ENCODE measurements around the gene ZFAND6. TPM values are rescaled to one million over a fixed set of nuclear protein-coding genes. Genes with fewer than 3 reads are reported as not detected.

ZFAND6 gene
- total and polyA plus RNA-seq, 10 donors, result 68.0 to 154 (median 89.2) TPM

GRCh38 chr15:80060356-80061006 is 1.0 kb downstream of the ZFAND6 start:
- WGBS, 5 donors, result 1 to 3% (median 3%) methylated on average over 26 of the region's 26 CpGs
- peak; percentile 80 for DNase-seq
- Histone ChIP-seq H3K9me3 (no peaks in the 10 kb centered on the region), H3K4me3 (peak overlapping the region; percentile 64 to 90 (median 76)), H3K4me1 (peaks cover 27 to 64% (median 51%) of the 10 kb centered on the region in 6 donors), H3K27me3 (replicated peaks in 1 of 7) (no peaks in the 10 kb centered on the region), H3K36me3 (no peaks in the 10 kb centered on the region), H3K27ac (peak overlapping the region; percentile 95 to 100 (median 98))
- intact Hi-C loops (cut with DNase I; ENCODE audit: low total_unique reads), result loop anchor here (5.0 kb wide), 1 partner anchor 92 kb away; the partner anchor contains the start of gene FAH
- TF ChIP-seq POLR2AphosphoS5 (IDR thresholded peaks at IDR 0.05) (no peak), POLR2A (IDR thresholded peaks at IDR 0.05) (no peak), CTCF (IDR thresholded peaks at IDR 0.05 in 8 of 11, conservative IDR thresholded peaks at IDR 0.05 in 3 of 11) (peak in 1 of 11 experiments; percentile 4)

DNA sequence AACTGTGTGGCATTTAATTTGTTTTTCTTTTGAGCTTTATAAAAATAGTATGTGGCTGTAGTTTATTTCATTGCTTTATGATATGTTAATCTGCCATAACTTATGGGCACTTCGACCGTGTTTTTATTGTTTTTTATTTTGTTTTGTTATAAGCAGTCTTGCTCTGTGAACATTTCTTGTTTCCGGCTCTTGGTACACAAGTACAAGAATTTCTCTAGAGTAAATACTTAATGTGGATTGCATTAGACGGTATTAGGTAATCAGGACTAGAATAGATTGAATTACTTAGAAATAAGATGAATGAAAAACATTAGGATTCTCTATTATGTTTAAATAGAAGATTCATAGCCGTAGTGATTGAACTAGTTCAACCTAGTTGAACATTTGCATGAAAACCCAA is 2.1 kb downstream of the ZFAND6 start:
- peaks cover 27 to 74% (median 55%) of the 10 kb centered on the region in 6 donors for H3K4me1 ChIP-seq
- TF ChIP-seq CTCF (IDR thresholded peaks at IDR 0.05 in 8 of 11, conservative IDR thresholded peaks at IDR 0.05 in 3 of 11), result no peak
- H3K27ac ChIP-seq, result peak overlapping the region in 2 of 8 donors; percentile 98 to 99
- no peaks in the 10 kb centered on the region for H3K36me3 ChIP-seq
- intact Hi-C loops (cut with DNase I; ENCODE audit: low total_unique reads), result loop anchor here (5.0 kb wide), 1 partner anchor 91 kb away; the partner anchor contains the start of gene FAH
- no peaks in the 10 kb centered on the region for H3K9me3 ChIP-seq
- 31 to 66% (median 43%) methylated on average over 5 of the region's 5 CpGs for WGBS, 5 donors
- no peak for DNase-seq
- peak overlapping the region in 5 of 8 donors; percentile 64 to 90 (median 89) for H3K4me3 ChIP-seq
- no peaks in the 10 kb centered on the region for H3K27me3 ChIP-seq (replicated peaks in 1 of 7)

DNA sequence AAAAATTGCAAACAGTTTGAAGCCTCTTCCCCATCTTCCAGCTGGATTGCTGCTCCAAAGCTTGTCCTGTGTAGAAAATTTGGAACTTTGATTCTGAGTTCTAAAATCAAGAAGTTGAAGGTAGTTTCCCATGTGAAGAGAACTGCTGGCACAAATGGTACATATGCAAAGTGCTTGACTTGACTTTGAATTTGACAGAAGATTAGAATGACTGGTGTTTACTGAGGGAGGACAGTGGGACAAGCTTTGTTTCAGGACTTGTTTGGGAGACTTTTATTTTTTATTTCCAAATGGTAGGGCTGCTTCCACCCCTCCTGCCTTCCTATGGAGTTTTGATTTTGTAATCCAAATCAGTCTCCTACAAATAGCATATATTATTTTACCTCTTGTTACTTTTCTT is 7.4 kb downstream of the ZFAND6 start:
- Histone ChIP-seq H3K27me3 (replicated peaks in 1 of 7) (no peaks in the 10 kb centered on the region), H3K9me3 (no peaks in the 10 kb centered on the region)

More for the DNA sequence above, 7.4 kb downstream of the ZFAND6 start:
- DNase-seq, result no peak
- Histone ChIP-seq H3K4me3 (no peak overlapping the region), H3K36me3 (no peaks in the 10 kb centered on the region), H3K27ac (no peak overlapping the region), H3K4me1 (peaks cover 25 to 99% (median 73%) of the 10 kb centered on the region in 6 donors)
- TF ChIP-seq POLR2A (IDR thresholded peaks at IDR 0.05) (no peak), POLR2AphosphoS5 (IDR thresholded peaks at IDR 0.05) (no peak), CTCF (IDR thresholded peaks at IDR 0.05 in 8 of 11, conservative IDR thresholded peaks at IDR 0.05 in 3 of 11) (no peak)
- intact Hi-C loops (cut with DNase I; ENCODE audit: low total_unique reads), result no loop called here
